Prostate gland (tissue), 2 donors: ENCODE results near the gene CBFA2T3. TPM values are rescaled to one million over a fixed set of nuclear protein-coding genes. Genes with fewer than 3 reads are reported as not detected.

Experiments used
- DNase-seq: peaks from one replicate; pipeline ENCODE4 v3.0.0-alpha.2; 2019; ENCODE audit warnings: low spot score
- H3K27ac ChIP-seq, 2 donors: fragments of 200-600 bp; sonication (generic); 2 replicates each; pipeline ENCODE4 v1.5.1; 2017 to 2019
- H3K27me3 ChIP-seq: fragments of 200-600 bp; sonication (generic); replicated peaks from 2 replicates; pipeline ENCODE4 v1.5.1; 2019; ENCODE audit not compliant: insufficient read depth
- H3K36me3 ChIP-seq, 2 donors: fragments of 200-600 bp; sonication (generic); 1 replicate in 1 of 2; 2 replicates in 1 of 2; pipeline versions ENCODE4 v1.5.1 to v1.8.1; 2017 to 2019
- H3K4me1 ChIP-seq: fragments of 200-600 bp; sonication (generic); replicated peaks from 2 replicates; pipeline ENCODE4 v1.5.1; 2019
- H3K4me3 ChIP-seq, 2 donors: fragments of 200-600 bp; sonication (generic); 2 replicates each; pipeline ENCODE4 v1.5.1; 2017 to 2019
- H3K9me3 ChIP-seq: fragments of 200-600 bp; sonication (generic); 2 replicates; pipeline ENCODE4 v1.5.1; 2017
- CTCF ChIP-seq, 4 experiments: fragments of 200-600 bp in 2 of 4; fragments of 450-650 bp in 2 of 4; sonication (generic) in 2 of 4; IDR thresholded peaks; 1 replicate in 3 of 4; 2 replicates in 1 of 4; pipeline ENCODE4 v1.5.1; 2016 to 2019; ENCODE audit warnings: antibody characterized with exemption in 4 of 4, mild to moderate bottlenecking in 2 of 4, moderate library complexity in 2 of 4
- POLR2A ChIP-seq: fragments of 450-650 bp; IDR thresholded peaks from one replicate; pipeline ENCODE4 v1.6.1; 2016; ENCODE audit warnings: antibody characterized with exemption, mild to moderate bottlenecking
- POLR2AphosphoS5 ChIP-seq: sonication (generic); formaldehyde crosslinking; IDR thresholded peaks from one replicate; pipeline ENCODE4 v1.6.1; 2017; ENCODE audit warnings: antibody characterized with exemption
- WGBS: methylation state at CpG from one replicate; pipeline ENCODE4 v1.1.5; 2018; 5-methylcytosine and 5-hydroxymethylcytosine counted together
- intact Hi-C: fragments of 100-400 bp; cut with DNase I; formaldehyde crosslinking; loops from one replicate; pipeline ENCODE4 v1.14.2; 2022
- total RNA-seq, 2 donors: library from RNA; depleted of rRNA; stranded (reverse); fragments of >200 nt; gene quantifications; one replicate each; pipeline ENCODE4 v1.1.0, GENCODE V29; 2016

CBFA2T3 gene
- total RNA-seq, 2 donors from 2014 or later, result 4.5 to 8.7 TPM

GRCh38 chr16:88855176-88855575 is 121.8 kb downstream of the CBFA2T3 start:
- no peak for DNase-seq
- 92% methylated on average over 8 of the region's 8 CpGs for WGBS
- TF ChIP-seq CTCF (IDR thresholded peaks at IDR 0.05) (no peak), POLR2AphosphoS5 (no peak), POLR2A (no peak)
- intact Hi-C loops, result loop anchor here (5.0 kb wide), 1 partner anchor 362 kb away; the partner anchor contains the start of gene ZNF778
- Histone ChIP-seq H3K27ac (no peak overlapping the region), H3K36me3 (peaks cover 0 to 4% of the 10 kb centered on the region in 2 donors), H3K27me3 (no peaks in the 10 kb centered on the region), H3K4me1 (peaks cover 3% of the 10 kb centered on the region), H3K4me3 (no peak overlapping the region), H3K9me3 (no peaks in the 10 kb centered on the region)

- H3K4me1 ChIP-seq, result peaks cover 3% of the 10 kb centered on the region
- no peaks in the 10 kb centered on the region for H3K9me3 ChIP-seq
- H3K4me3 ChIP-seq, result no peak overlapping the region
- H3K27me3 ChIP-seq, result no peaks in the 10 kb centered on the region
- intact Hi-C loops, result loop anchor here (5.0 kb wide), 1 partner anchor 363 kb away; the partner anchor contains the start of gene ZNF778
- WGBS, result 70% methylated on average over 16 of the region's 20 CpGs
- no peak for DNase-seq
- no peak overlapping the region for H3K27ac ChIP-seq
- TF ChIP-seq POLR2A, result no peak
- TF ChIP-seq CTCF (IDR thresholded peaks at IDR 0.05), result no peak
- TF ChIP-seq POLR2AphosphoS5, result no peak
- no peaks in the 10 kb centered on the region for H3K36me3 ChIP-seq
Measured at GRCh38 chr16:88854306-88855111, 122.5 kb downstream of the CBFA2T3 start.

GRCh38 chr16:88853325-88853941 is 123.6 kb downstream of the CBFA2T3 start:
- H3K27ac ChIP-seq, result no peak overlapping the region
- peaks cover 3% of the 10 kb centered on the region for H3K4me1 ChIP-seq
- DNase-seq, result no peak
- H3K36me3 ChIP-seq, result no peaks in the 10 kb centered on the region
- 76% methylated on average over 17 of the region's 17 CpGs for WGBS
- H3K9me3 ChIP-seq, result no peaks in the 10 kb centered on the region
- H3K27me3 ChIP-seq, result no peaks in the 10 kb centered on the region
- H3K4me3 ChIP-seq, result no peak overlapping the region
- no peak for TF ChIP-seq POLR2A
- no peak for TF ChIP-seq POLR2AphosphoS5
- TF ChIP-seq CTCF (IDR thresholded peaks at IDR 0.05), result no peak
- intact Hi-C loops, result no loop called here

- no peak for DNase-seq
- no peak for TF ChIP-seq POLR2AphosphoS5
- no peak for TF ChIP-seq POLR2A
- no peak for TF ChIP-seq CTCF (IDR thresholded peaks at IDR 0.05)
- intact Hi-C loops, result no loop called here
- Histone ChIP-seq H3K4me1 (no peaks in the 10 kb centered on the region), H3K27me3 (no peaks in the 10 kb centered on the region), H3K36me3 (no peaks in the 10 kb centered on the region), H3K27ac (no peak overlapping the region), H3K4me3 (no peak overlapping the region), H3K9me3 (no peaks in the 10 kb centered on the region)
- 94% methylated on average over 19 of the region's 19 CpGs for WGBS
Measured at GRCh38 chr16:88851616-88852015, 125.4 kb downstream of the CBFA2T3 start.
